ENCODE data around the gene CELSR2.
"Not testable (repeated sequence)": the region's sequence is repeated elsewhere in the genome, so short reads cannot be mapped to it uniquely, and the experiment has no call there.

CELSR2 gene

DNA sequence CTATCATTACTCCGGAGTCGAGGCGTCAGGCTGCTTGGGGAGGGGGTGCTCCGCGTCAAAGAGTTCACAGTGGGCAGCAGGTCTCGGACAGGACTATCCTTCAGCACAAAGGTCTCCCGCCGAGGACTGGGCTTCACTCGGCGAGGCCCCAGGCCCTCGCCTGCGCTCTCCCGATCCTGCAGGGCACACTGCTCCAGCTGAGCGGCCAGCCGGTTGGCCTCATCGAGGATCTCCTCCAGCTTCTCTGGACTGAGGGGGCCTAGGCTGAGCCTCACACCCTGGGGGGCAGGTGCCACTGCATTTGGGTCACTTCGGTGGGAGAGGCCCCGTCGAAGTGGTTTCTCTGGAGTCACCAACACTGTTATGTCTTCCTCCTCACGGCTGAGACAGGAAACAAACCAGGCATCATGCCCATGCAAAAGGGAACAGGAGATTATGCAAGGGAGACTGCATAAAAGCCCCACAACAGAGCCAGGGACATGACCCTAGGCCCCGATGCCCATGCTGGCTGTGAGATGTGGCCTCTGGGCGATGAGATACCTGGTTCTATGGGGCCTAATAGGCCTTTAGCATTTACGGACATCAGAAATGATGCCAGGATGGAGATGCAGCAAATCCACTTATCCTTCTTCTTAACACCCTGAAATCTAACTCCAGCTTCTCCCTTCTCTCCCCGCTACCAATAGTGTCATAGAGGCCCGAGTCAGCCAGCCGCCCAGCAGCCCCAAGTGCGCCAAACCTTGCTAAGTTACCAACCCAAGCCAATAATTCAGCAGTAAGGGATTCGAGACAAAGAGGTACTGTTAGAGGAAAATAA, 32.5 kb downstream of the CELSR2 start:
- DNase-seq: no peak

DNA sequence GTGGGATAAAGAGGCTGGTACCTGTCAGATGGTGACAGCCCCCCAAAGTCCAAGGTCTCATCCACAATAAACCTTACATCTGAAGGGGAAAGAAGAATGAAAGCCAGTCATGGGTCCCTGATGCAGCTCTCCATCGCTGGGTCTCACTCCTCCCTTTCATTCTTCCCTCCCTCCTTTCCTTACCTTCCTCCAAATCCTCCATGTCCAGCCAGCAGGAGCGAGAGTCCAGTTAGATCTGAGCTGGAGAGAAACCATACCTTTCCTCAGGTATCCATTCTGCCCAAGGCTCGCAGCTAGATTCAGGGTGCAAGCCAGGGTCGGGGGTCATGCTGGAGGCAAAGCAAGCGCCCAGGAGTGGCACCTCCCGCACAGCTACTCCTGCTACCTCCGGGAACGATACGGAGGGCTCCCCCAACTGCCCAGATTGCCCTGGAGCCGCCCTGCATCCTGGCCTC, 33.2 kb downstream of the CELSR2 start:
- DNase-seq: no peak

DNA sequence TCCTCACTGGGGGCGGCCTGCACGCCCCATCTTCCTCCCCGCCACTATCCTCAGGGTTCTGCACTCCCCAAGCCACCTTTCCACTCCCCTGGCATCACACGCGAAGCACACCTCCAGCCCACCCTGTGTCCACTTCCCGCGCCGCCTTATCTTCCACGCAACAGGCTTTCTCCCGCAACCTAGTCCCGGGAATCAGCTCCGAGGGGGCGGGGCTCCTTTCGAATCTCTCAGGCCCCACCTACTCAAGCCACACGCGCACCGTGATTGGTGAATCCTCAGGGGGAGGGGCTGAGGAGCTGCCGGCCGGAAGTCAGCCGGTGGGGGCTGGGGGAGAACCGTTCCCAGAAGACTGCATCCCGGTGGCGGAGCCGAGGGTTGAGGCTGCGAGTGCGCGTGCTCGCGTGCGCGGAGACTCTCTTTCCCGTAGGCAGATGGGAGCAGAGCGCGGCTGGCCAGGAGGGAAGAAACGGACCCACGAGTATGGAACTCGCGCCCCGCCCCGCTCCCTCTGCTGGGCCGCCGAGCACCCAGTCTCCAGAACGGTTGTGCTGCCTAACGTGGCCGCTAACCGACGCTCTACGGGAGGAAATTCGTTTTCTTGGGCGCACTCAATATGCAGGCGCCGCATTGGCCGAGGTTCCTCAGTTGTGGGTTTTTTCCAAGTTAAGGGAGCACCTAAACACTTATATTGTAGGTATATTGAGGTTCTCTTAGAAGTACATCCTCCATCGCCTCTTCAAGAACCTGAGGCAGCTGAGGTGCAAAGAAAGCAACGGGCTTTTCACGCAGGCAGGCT, 33.8 kb downstream of the CELSR2 start, which contains the start of gene PSRC1:
PSRC1 (minus strand) TSS at position 194 of the 796 bp plus-strand sequence.
- DNase-seq: peak; percentile 79

DNA sequence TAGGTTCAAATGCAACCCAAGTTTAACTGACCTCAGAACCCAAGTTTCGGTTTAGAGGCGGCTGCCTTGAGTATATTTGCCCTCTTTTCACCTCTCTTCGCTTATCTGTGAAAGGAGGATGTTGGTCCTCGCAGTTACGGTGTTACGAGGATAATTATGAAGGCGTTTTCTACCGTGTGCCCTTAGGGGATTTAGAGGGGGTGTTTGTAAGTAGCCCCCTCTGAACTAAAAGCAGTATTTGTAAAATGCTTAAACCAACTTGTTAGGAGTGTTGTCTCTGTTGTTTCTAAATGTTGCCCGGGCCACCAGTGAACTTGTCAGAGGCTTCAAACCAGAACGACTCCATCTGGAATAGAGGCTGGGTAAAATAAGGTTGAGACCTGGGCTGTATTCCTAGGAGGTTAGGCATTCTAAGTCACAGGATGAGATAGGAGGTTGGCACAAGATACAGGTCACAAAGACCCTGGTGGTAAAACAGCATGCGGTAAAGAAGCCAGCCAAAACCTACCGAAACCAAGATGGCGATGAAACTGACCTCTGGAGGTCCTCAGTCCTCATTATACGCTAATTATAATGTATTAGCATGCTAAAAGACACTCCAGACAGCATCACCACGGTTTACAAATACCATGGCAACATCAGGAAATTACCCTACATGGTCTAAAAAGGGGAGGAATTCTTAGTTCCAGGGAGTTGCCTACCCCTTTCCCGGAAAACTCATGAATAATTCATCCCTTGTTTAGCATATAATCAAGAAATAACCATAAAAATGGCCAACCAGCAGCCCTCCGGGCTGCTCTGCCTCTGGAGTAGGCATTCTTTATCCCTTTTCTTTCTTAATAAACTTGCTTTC, 34.6 kb downstream of the CELSR2 start:
- no peak for DNase-seq

DNA sequence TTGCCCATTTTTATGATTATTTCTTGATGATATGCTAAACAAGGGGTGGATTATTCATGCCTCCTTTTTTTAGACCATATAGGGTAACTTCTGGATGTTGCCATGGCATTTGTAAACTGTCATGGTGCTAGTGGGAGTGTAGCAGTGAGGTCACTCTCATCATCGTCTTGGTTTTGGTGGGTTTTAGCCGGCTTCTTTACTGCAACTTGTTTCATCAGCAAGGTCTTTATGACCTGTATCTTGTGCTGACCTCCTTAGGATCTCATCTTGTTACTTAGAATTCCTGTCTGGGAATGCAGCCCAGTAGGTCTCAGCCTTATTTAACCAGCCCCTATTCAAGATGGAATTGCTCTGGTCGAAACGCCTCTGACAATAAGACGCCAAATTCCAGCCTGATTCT, 37.4 kb downstream of the CELSR2 start:
- DNase-seq: not testable (repeated sequence)

DNA sequence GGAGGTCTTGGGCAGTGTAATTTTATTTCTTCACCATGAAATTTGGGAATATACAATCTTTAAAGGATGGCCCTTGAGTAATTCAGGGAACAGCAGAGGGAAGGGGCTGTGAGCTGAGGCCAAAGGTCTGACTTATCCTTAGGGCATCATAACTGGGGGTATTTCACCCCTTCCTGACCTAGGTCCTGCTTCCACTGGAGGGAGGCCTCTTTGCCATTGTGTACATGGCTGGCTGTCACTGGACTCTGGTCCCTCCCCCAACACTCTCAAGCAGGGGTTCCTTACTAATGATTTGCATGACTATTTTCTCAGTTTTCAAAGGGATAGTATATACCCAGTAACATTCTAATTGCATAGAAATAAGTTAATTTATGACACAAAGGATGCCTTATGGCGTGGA, 40.8 kb downstream of the CELSR2 start:
- DNase-seq: no peak

DNA sequence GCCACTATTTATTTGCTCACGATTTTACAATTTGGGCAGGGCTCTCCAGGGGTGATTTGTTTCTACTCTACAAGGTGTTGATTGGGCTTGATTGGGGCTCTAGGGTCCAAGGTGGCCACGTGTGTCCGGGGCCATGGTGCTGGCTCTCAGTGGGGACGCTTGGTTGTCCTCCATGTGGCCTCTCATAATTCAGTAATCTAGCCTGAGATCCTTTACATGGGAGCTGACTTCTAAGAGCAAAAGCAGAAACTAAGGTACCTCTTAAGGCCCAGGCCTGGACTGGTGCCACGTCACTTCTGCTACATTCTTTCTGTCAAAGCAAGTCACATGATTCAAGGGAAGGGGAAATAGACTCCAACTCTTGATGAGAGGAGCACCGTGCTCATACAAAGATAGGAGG, 41.7 kb downstream of the CELSR2 start:
- no peak for DNase-seq

DNA sequence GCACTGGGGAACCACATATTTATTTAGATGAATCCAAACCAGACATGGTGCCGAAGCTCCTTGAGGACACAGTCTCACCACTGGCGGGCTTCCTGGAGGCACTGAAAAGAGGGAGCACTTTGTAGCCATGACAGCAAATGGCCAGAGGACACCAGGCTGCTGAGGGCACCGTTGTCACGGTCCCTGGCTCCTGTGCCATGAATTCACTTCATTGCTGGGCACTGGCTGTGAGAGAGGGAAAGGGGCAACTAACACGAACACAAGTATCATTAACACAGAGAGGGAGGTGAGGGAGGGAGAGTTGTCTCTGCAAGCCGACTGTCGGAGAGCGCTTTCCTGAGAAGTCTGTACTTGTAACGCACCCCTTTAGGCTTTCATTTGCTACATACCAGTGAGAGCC, 43.0 kb downstream of the CELSR2 start:
- DNase-seq: no peak

DNA sequence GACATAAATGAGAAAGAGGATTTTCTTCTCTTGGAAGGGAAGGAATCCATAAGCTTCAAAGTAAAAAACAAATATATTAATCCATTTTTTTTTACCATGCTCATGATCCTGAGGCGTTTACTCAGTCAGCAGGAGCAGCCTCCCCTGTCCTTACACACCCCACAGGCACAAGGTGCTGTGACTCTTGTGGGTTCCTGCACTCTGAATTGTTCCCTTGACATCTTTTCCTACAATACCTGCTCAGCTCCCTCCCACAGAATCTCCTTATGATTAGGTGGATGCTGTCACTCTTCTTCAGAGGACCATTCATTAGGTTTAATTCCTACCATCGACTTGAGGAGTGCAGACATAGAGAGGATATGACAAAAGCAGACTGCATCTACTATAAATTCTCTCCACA, 43.7 kb downstream of the CELSR2 start:
- DNase-seq: no peak

DNA sequence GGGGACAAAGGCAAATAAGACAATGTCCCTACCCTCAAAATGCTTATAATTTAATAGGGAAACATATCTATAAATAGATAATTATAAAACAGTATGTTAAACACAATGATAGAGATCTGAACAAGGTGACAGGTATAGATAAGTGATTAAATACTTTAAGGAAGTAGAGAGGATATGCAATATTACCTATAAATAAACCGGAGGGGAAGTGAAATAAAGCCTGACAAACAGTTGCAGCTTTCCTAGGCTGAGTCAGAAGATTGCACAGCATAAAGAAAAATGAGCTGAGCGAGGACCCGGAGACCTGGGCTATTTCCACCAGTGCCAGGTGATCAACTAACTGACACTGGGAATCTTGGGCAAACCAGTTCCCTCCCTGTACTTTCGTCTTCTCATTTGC, 45.1 kb downstream of the CELSR2 start:
- no peak for DNase-seq

DNA sequence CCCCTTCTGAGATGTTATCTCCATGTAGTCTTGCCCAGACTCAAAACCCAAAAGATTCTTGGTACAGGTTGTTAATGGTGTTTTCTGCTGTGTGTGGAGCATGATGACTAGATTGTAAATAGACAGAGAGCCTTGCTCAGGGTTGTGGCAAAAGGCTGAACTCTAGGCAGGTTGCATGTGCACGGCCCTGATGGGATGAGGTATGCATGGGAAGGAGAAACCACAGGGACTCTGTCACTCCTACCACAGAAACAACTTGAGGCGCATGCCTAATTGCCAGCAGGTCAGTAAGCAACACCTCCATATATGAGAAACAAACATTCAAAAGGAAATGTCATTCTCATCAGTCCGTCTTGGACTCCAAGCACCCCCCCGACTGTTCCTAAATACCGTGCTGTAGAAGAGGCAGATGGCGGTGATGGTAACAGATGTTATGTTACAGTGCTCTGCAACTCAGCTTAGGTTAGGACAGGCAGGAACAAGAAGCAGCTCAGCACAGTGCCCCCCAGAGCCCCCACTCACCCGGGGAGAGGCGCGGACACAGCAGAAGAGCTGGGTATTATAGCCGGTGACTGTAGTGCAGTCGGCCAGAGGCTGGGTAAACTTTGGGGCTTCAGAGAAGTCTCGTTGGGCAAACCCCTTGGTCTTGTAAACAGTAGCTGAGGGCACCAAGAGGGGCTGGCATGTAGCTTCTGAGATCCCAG, 46.5 kb downstream of the CELSR2 start:
- DNase-seq: no peak

DNA sequence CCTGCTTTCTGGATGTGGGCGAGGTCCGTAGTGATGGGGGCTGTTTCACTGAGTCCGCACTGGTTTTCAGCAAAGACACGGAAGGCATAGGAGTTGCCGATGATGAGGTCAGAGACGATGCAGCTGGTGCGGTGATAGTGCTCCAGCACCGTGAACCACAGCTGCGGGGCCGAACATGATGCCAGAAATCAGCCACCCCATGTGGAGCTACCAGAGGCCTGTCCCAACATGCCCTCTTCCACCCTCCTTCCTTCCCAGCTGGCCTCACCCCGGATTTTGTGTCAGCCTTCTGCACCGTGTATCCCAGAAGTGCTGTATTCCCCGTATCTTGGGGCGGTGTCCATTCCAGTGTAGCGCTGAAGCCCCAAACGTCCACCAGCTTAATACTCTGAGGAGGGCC, 47.4 kb downstream of the CELSR2 start:
- DNase-seq: no peak

DNA sequence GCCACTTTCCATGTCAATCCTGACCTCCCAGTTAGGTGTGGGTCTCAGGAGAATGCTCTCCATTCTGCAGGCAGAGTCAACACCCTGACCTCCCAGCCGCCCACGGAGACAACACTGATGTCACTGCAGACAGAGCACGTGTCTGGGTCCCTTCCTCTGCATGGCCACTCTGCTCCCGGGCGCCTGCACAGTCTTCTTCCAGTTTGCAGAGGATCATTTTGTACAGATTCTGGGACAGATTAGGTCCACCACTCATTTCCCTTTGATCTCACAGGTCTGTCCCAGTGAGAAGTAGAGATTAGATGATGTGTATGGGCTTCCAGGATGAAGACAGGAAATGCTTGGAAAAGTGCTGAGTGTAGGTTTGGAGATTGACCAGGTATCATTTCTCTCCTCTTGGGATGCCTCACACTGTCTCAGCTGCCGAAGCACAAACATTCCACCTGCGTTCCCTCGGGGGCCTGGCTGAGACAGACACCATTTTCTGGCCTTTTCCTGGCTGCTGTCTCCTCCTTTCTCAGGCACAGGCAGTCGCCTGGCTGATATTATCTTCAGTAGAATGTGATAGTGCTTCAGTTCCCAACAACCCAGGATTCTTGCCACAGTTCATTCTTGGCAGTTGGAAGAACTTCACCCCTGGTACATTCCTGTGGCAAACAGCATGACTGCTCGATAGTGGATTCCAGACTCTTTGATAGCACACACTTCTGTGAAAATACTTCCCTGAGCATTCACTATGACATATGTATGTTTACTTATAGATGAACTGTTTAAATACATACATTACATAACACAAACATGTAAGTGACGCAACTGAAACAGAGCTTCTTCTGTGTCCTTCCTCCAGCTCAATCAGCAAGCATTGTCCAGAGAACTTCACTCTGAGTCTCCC, 49.6 kb downstream of the CELSR2 start:
- no peak for DNase-seq

DNA sequence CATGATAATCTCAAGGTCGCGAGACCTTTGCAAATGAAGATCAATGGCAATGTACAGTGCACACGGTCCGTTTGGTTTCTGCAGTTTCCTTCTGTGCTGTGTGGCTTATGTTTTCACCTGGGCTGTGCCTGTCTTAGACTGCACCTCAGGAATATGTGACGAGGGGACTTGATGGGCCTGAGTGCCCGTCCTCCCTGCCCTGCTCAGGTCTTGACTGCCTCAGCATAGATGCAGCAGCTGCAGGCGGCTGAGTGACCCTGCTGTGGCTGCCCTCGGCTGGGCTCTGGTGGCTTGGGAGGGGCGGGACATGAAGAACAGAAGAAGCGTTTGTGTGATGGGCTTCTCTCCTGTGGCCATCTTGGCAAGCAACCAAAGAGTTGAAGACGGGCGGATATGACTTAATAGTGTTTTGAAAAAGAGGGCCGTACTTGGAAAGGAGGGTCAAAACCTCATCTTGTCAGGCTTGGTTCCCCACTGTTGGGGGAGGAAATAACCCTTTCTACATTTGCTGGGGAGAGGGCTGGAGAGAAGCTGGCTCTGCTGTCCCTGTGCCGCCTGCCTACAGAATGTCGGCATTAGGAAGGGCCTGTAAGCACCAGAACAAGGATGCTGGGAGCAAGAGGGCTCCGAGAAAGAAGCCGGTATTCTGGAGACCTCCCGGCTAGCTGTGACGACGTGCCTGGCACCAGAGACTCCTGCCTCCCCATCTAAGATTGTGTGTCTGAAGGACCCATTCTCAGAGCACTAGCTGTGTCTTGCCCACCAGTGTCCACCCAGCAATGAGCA, 50.4 kb downstream of the CELSR2 start:
- no peak for DNase-seq

DNA sequence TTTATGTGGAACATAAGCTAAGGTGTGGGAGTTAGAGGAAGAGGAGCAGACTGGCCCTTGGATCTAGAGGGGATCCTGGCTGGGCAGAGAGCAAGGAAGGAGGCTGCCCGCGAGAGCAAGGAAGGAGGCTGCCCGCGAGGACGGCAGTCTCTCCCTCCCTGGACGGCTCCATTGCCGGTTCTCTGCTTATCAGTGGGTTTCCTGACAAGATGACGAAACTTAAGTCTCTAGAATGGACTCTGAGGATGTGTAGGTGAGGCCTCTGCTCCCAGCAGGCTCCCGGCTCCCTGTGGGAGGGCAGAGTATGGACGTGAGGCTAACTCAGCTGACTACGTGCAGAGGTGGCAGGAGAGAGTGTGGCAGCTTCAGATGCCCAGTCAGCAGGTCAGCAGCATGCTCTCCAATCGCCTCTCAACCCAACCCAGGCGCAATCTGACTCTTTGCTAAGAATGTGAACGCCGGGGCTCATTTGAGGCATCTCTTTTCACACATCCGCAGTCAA, 51.4 kb downstream of the CELSR2 start:
- DNase-seq: no peak

DNA sequence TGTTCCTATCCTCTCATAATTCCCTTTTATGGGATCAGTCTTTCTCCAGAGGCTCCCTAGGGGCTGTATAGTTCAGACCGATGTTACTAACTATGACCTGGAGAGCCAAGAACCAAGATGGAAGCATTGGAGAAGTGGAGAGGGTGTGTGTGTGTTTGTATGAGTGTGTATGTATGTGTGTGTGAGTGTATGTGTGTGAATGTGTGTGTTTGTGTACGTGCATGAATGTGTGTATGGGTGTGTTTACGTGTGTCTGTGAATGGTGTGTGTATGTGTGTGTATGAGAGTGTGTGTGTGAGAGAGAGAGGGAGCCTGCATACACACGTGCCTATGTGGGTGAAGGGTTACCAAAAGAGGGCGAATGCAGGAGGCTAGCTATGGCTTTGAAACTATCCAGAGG, 52.5 kb downstream of the CELSR2 start:
- no peak for DNase-seq

DNA sequence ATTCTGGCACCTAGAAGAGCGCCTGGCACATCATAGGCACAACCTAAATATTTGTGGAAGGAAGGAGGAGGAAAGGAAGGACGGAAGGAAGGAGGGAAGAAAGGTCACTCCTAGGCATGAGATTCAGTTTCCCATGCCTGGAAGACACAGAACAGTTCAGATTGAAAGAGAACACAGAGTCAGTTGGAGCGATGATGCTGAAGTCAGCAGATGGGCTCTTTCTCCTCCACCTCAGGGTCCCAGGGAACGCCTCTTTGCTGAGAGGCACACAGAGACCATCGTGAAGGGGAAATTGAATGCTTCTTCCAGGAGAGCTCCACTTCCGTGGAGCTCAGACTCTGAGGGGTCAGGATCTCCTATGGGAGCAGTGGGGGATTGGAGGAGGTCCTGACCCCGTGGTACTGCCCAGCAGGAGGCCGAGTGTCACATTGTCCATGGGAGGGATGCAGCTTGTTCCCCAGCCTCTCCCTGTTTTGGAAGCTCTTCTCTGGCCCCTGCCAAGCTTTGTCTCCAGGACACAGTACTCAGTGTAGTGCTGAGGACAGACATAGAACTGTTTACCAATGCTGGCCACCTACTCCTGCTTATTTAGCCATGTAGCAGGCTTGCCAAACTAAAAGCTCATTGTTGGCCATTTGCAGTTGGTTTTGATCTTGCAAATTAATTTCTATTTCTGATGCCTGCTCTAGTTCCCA, 55.0 kb downstream of the CELSR2 start:
- DNase-seq: no peak

DNA sequence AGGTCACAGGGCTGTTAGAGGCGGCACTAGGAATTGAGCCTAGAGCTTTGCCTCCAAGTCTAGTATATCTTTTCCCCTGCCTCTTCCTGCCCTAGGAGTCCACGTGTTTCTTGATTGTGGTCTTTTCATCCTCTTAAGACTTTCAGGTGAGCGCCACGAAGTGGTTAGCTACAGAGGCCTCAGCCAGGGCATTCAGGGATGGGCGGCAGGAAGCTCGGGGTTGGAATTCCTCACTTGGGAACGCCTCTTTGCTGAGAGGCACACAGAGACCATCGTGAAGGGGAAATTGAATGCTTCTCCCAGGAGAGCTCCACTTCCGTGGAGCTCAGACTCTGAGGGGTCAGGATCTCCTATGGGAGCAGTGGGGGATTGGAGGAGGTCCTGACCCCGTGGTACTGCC, 56.7 kb downstream of the CELSR2 start:
- DNase-seq: not testable (repeated sequence)

DNA sequence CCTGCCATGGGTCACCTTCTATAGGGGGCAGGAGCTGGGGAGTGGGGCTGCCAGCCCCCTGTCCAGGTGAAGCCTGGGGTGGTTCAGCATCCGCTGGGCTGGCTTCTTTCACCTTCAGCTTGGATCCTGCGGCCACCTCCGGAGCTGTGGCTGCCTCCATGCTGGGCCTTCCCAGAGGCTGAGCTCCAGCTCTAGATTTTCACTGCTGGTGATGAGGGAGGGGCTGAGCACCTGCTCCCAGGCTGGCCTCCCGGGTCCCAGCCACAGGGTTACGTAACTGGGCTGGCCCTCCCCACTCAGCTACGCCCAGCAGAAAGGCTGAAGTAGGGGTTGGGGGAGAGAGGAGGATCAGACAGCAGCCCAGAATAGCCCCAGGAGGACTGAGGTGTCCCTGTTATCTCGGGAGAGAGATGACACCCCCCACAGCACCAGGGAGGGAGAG, 57.5 kb downstream of the CELSR2 start, which contains the start of gene MYBPHL:
MYBPHL (minus strand) TSS at position 180 of the 442 bp plus-strand sequence; CDS start at position 160, 20 bp downstream.
- no peak for DNase-seq

All from activated CD4-positive, alpha-beta T cell treated with anti-CD3 and anti-CD28 coated beads for 1 hour (primary cell).